Colonic mucosa (tissue), 4 donors: ENCODE data around the gene CABP7. TPM values are rescaled to one million over a fixed set of nuclear protein-coding genes. Genes with fewer than 3 reads are reported as not detected.

Experiments
- DNase-seq: peaks from one replicate; pipeline ENCODE4 v3.0.0-alpha.2; 2020
- H3K27ac ChIP-seq: fragments of 200-600 bp; one replicate; pipeline ENCODE4 v1.8.0; 2021
- H3K27me3 ChIP-seq: fragments of 200-600 bp; one replicate; pipeline ENCODE4 v1.8.0; 2021
- H3K36me3 ChIP-seq: fragments of 200-600 bp; one replicate; pipeline ENCODE4 v1.8.0; 2021
- H3K4me1 ChIP-seq: fragments of 200-600 bp; one replicate; pipeline ENCODE4 v1.8.0; 2021; ENCODE audit warnings: mild to moderate bottlenecking
- H3K4me3 ChIP-seq: fragments of 200-600 bp; one replicate; pipeline ENCODE4 v1.8.0; 2021
- H3K9ac ChIP-seq, 2 donors: one replicate each; pipeline ENCODE4 v1.7.0; 2013; ENCODE audit warnings: control low read depth in 2 of 2, low read depth in 2 of 2, low read length in 2 of 2
- H3K9me3 ChIP-seq: fragments of 200-600 bp; one replicate; pipeline ENCODE4 v1.8.0; 2021
- CTCF ChIP-seq: fragments of 200-600 bp; IDR thresholded peaks from one replicate; pipeline ENCODE4 v1.8.0; 2022; ENCODE audit warnings: antibody characterized with exemption, mild to moderate bottlenecking
- intact Hi-C: fragments of 100-400 bp; cut with DNase I; formaldehyde crosslinking; loops from one replicate; pipeline ENCODE4 v1.14.1; 2022
- total RNA-seq, 2 donors: library from RNA; stranded (reverse); fragmentation: NEBNext Ultra II Directional in 1 of 2; extraction: Animal tissue kit (Norgen Biotek cat#: 25700) in 1 of 2; gene quantifications; one replicate each; pipeline ENCODE4 v1.2.1, GENCODE V29; 2021
- donor health status: healthy.
- donor health status: DM: no; HTN: no; CAD: no.
- donor health status: DM: no; HTN: no; CAD: no.

The CABP7 gene
- total RNA-seq = under 1 TPM in 1 of 2 donors, not detected in 1; 0.50 TPM

GRCh38 chr22:29719899-29720645 is at the start of gene CABP7:
Gene CABP7, plus strand, starts transcription at chr22:29720003. Its CDS starts 422 bp downstream, at chr22:29720425.
- H3K4me3 ChIP-seq = no peak within 1 kb of the TSS
- TF ChIP-seq CTCF = no peak
- no peaks in the 10 kb centered on the region for H3K9me3 ChIP-seq
- no peak for DNase-seq
- intact Hi-C loops = no loop called here
- no peaks in the 10 kb centered on the region for H3K4me1 ChIP-seq
- H3K9ac ChIP-seq = no peak within 1 kb of the TSS
- peaks cover 28% of the 10 kb centered on the region for H3K27me3 ChIP-seq
- no peaks in the 10 kb centered on the region for H3K36me3 ChIP-seq
- H3K27ac ChIP-seq = no peak within 1 kb of the TSS

- peaks cover 4% of the 10 kb centered on the region for H3K36me3 ChIP-seq
Observed at GRCh38 chr22:29670626-29671025, 49.2 kb upstream of the CABP7 start.

GRCh38 chr22:29673361-29674066 is 46.3 kb upstream of the CABP7 start:
- no peaks in the 10 kb centered on the region for H3K27me3 ChIP-seq
- peaks cover 4% of the 10 kb centered on the region for H3K36me3 ChIP-seq
- H3K9me3 ChIP-seq = no peaks in the 10 kb centered on the region
- intact Hi-C loops = no loop called here
- H3K4me3 ChIP-seq = no peak overlapping the region
- no peak overlapping the region for H3K9ac ChIP-seq
- DNase-seq = no peak
- H3K27ac ChIP-seq = no peak overlapping the region
- TF ChIP-seq CTCF = no peak
- H3K4me1 ChIP-seq = no peaks in the 10 kb centered on the region

More at GRCh38 chr22:29670626-29671025, 49.2 kb upstream of the CABP7 start:
- no peak overlapping the region for H3K4me3 ChIP-seq
- H3K4me1 ChIP-seq = no peaks in the 10 kb centered on the region
- no peak overlapping the region for H3K27ac ChIP-seq
- TF ChIP-seq CTCF = no peak
- H3K9me3 ChIP-seq = no peaks in the 10 kb centered on the region
- no peak for DNase-seq
- H3K9ac ChIP-seq = no peak overlapping the region
- intact Hi-C loops = no loop called here
- H3K27me3 ChIP-seq = no peaks in the 10 kb centered on the region

- H3K4me3 ChIP-seq = no peak overlapping the region
Observed at GRCh38 chr22:29674121-29674520, 45.7 kb upstream of the CABP7 start.

GRCh38 chr22:29679316-29679715 is 40.5 kb upstream of the CABP7 start:
- Histone ChIP-seq H3K27ac (no peak overlapping the region), H3K36me3 (no peaks in the 10 kb centered on the region)

More at GRCh38 chr22:29674121-29674520, 45.7 kb upstream of the CABP7 start:
- DNase-seq = no peak
- intact Hi-C loops = no loop called here
- Histone ChIP-seq H3K27me3 (no peaks in the 10 kb centered on the region), H3K4me1 (no peaks in the 10 kb centered on the region), H3K9ac (no peak overlapping the region), H3K36me3 (peaks cover 4% of the 10 kb centered on the region), H3K27ac (no peak overlapping the region), H3K9me3 (no peaks in the 10 kb centered on the region)
- no peak for TF ChIP-seq CTCF

More at GRCh38 chr22:29679316-29679715, 40.5 kb upstream of the CABP7 start:
- H3K4me3 ChIP-seq = no peak overlapping the region
- no peak for DNase-seq
- intact Hi-C loops = no loop called here
- no peak overlapping the region for H3K9ac ChIP-seq
- no peaks in the 10 kb centered on the region for H3K9me3 ChIP-seq
- H3K27me3 ChIP-seq = no peaks in the 10 kb centered on the region
- TF ChIP-seq CTCF = no peak
- no peaks in the 10 kb centered on the region for H3K4me1 ChIP-seq
